GM13977 (cell line): ENCODE measurements around the gene ARL13B.
A peak's percentile ranks its signal among the peaks of the same experiment; 100 is the strongest.

Source experiments
- DNase-seq: peaks from one replicate; pipeline ENCODE4 v3.0.0; 2012; ENCODE audit warnings: low spot score
- CTCF ChIP-seq: IDR thresholded peaks from 2 replicates; pipeline ENCODE4 v1.5.1; 2012; ENCODE audit warnings: mild to moderate bottlenecking, control low read depth; ENCODE audit not compliant: insufficient read depth; ENCODE audit errors: extremely low read depth, missing control alignments
- in situ Hi-C: fragments of 300-500 bp; cut with MboI; formaldehyde crosslinking; loops from one replicate; pipeline ENCODE4 v1.12.0; 2022; ENCODE audit warnings: low sequenced_read_pairs, low pct_unique_long_range_greater_than_20kb, mixed read lengths, inconsistent platforms; ENCODE audit not compliant: unreplicated experiment

Gene ARL13B

DNA sequence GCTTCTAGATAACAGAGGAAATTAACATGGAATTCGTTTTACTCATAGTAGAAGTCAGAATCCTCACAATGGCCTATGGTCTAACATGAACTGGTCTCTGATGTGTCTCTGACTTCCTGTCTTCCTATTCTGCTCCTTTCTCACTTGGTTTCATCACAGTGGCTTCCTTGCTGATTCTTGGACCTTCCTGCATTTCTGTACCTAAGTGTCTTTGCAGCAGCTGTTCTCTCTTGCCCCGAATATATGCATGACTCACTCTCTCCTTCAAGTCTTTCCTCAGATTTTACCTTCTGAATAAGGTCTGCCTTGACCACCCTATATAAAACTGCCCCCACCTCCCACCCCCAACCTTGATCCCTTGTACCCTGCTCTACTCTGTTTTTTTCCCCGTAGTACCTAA, 14.1 kb downstream of the ARL13B start:
- no peak for TF ChIP-seq CTCF
- in situ Hi-C loops: no loop called here
- DNase-seq: no peak

DNA sequence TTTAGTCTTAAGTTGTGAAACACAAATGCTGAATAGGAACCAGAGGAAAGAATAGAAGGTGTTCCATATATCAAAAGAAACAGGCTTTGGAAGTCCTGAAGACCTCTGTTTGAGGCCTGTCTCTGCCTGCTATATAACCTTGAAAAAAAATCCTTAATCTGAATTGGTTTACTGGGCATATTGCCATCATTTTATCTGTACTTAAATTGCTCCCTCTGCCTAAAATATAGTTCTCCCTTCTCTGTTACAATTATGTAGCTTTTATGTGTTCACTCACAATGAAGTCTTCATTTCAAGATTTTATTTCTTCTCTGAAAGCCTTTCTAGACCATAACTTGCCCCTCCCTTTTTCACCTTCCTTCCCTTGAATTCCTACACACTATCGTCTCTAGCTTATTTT, 21.2 kb downstream of the ARL13B start:
- in situ Hi-C loops: no loop called here
- no peak for TF ChIP-seq CTCF
- DNase-seq: no peak

DNA sequence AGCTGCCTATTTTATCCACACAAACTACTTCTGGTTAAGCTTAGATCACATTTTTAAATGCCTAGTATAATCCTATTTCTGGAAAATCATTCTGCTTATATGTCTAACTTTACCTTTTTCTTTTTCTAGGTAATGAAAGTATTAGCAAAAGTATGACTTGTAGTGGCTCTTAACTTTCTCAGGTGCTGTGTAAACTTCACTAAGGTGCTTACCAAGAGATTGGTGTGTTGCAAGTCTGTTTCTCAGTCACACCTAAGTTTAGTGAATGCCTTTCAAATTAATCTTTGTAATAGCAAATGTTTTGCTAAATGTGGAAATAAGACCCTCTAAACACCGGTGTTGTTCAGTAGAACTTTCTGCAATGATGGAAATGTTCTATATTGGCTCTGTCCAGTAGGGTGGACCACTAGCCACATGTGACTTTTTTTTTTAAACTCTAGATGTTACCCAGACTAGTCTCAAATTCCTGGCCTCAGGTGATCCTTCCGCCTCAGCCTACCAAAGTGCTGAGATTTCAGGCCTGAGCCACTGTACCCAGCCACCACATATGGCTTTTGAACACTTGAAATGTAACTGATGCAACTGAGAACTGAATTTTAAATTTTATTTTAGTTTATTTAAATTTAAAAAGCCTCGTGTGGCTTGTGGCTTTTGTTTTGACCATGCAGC, 22.0 kb downstream of the ARL13B start:
- no peak for TF ChIP-seq CTCF
- in situ Hi-C loops: no loop called here
- DNase-seq: no peak

GRCh38 chr3:94004301-94004910, 24.5 kb downstream of the ARL13B start:
- in situ Hi-C loops: no loop called here
- peak; percentile 46 for DNase-seq
- TF ChIP-seq CTCF: peak; percentile 78

DNA sequence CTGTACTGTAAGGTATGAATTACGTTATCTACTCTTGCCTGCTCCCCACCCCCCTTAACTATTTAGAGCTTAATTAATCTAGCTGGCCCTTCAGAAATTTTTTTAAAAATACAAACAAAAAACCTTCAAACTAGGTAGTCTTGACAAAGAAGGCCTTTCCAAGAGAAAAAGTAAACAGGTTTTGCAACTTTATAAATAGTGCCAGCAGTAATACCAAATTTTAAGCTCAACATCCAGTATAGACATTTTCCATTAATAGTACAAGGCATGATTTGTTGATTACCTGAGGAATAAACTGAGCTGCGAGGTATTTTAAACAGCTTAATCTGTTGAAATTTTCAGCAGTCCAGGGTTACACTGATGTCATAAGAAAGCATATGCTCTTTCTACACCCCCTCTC, 28.3 kb downstream of the ARL13B start:
- in situ Hi-C loops: no loop called here
- no peak for DNase-seq
- TF ChIP-seq CTCF: no peak

- in situ Hi-C loops: no loop called here
- TF ChIP-seq CTCF: no peak
- DNase-seq: no peak
Observed at GRCh38 chr3:94009608-94010007, 29.7 kb downstream of the ARL13B start.
